Measurements from ENCODE around the gene TTR. TPM values are rescaled to one million over a fixed set of nuclear protein-coding genes. Genes with fewer than 3 reads are reported as not detected.

The TTR gene
- total RNA-seq, result not detected

DNA sequence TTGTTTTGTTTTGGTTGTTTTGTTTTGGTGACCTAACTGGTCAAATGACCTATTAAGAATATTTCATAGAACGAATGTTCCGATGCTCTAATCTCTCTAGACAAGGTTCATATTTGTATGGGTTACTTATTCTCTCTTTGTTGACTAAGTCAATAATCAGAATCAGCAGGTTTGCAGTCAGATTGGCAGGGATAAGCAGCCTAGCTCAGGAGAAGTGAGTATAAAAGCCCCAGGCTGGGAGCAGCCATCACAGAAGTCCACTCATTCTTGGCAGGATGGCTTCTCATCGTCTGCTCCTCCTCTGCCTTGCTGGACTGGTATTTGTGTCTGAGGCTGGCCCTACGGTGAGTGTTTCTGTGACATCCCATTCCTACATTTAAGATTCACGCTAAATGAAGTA lies at the start of gene TTR:
TTR (plus strand) TSS at position 250 of the 400 bp plus-strand sequence; CDS start at position 276, 26 bp downstream.
- no peak for ATAC-seq
- Mint-ChIP-seq H3K27ac (no peak within 1 kb of the TSS), H3K36me3 (peaks cover 0 to 6% of the 10 kb centered on the region in 2 donors), H3K9me3 (no peaks in the 10 kb centered on the region)
- DNase-seq (ENCODE audit: low spot score in 2 of 2), result no peak

DNA sequence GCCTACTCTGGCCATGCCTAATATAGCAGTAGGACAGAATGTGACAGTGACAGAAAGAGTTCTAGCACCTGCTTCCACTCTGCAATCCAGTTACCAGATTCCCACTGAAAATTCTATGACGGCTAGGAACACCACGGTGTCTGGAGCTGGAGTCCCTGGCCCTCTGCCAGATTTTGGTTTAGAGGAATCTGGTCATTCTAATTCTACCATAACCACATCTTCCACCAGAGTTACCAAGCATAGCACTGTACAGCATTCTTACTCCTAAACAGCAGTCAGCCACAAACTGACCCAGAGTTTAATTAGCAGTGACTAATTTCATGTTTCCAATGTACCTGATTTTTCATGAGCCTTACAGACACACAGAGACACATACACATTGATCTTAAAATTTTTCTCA lies 45.2 kb upstream of the TTR start:
- Mint-ChIP-seq H3K9me3 (no peaks in the 10 kb centered on the region), H3K27ac (no peak overlapping the region), H3K36me3 (no peaks in the 10 kb centered on the region)
- no peak for DNase-seq (ENCODE audit: low spot score in 2 of 2)
- no peak for ATAC-seq

GRCh38 chr18:31548853-31549252 lies 42.8 kb upstream of the TTR start:
- no peaks in the 10 kb centered on the region for H3K36me3 Mint-ChIP-seq
- H3K9me3 Mint-ChIP-seq, result no peaks in the 10 kb centered on the region
- ATAC-seq, result no peak
- H3K27ac Mint-ChIP-seq, result no peak overlapping the region
- no peak for DNase-seq (ENCODE audit: low spot score in 2 of 2)

DNA sequence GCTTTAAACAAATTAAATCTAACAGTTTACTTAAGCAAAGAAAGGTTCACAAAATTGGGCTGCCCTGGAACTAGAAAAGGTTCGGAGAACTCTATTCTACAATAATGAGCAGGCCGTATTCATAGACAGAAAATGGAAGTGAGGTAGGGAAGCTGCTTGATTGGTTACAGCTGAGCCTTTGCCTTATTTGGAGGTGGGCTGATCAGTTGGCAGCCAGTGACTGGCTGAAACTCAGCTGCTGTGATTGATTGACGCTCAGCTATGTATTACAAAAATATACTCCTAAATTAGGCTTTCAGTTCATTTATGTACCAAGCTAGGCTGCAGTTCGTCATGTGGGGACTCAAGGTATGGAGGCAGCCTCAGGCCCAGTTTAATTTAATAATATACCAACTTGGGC lies 42.3 kb upstream of the TTR start:
- no peak for ATAC-seq
- H3K9me3 Mint-ChIP-seq, result no peaks in the 10 kb centered on the region
- DNase-seq (ENCODE audit: low spot score in 2 of 2), result no peak
- no peak overlapping the region for H3K27ac Mint-ChIP-seq
- H3K36me3 Mint-ChIP-seq, result no peaks in the 10 kb centered on the region

- H3K9me3 Mint-ChIP-seq, result no peaks in the 10 kb centered on the region
- no peak for DNase-seq (ENCODE audit: low spot score in 2 of 2)
- no peaks in the 10 kb centered on the region for H3K36me3 Mint-ChIP-seq
- no peak for ATAC-seq
- H3K27ac Mint-ChIP-seq, result no peak overlapping the region
Measured at GRCh38 chr18:31551883-31552282, 39.8 kb upstream of the TTR start.

GRCh38 chr18:31553800-31554199 lies 37.9 kb upstream of the TTR start:
- no peak for ATAC-seq
- H3K9me3 Mint-ChIP-seq, result no peaks in the 10 kb centered on the region
- H3K27ac Mint-ChIP-seq, result no peak overlapping the region
- DNase-seq (ENCODE audit: low spot score in 2 of 2), result no peak
- H3K36me3 Mint-ChIP-seq, result no peaks in the 10 kb centered on the region

- Mint-ChIP-seq H3K36me3 (no peaks in the 10 kb centered on the region), H3K27ac (no peak overlapping the region), H3K9me3 (no peaks in the 10 kb centered on the region)
- ATAC-seq, result no peak
- DNase-seq (ENCODE audit: low spot score in 2 of 2), result no peak
Measured at GRCh38 chr18:31554776-31555175, 36.9 kb upstream of the TTR start.

GRCh38 chr18:31555971-31556747 lies 35.5 kb upstream of the TTR start:
- Mint-ChIP-seq H3K9me3 (no peaks in the 10 kb centered on the region), H3K36me3 (no peaks in the 10 kb centered on the region), H3K27ac (no peak overlapping the region)
- DNase-seq (ENCODE audit: low spot score in 2 of 2) (peak in 1 of 2 donors; percentile 42), ATAC-seq (peak in 1 of 2 donors; percentile 58)

- no peak for ATAC-seq
- Mint-ChIP-seq H3K9me3 (no peaks in the 10 kb centered on the region), H3K36me3 (no peaks in the 10 kb centered on the region), H3K27ac (no peak overlapping the region)
- no peak for DNase-seq (ENCODE audit: low spot score in 2 of 2)
Measured at GRCh38 chr18:31557446-31557845, 34.2 kb upstream of the TTR start.

- no peaks in the 10 kb centered on the region for H3K36me3 Mint-ChIP-seq
- no peaks in the 10 kb centered on the region for H3K9me3 Mint-ChIP-seq
- no peak overlapping the region for H3K27ac Mint-ChIP-seq
- no peak for DNase-seq (ENCODE audit: low spot score in 2 of 2)
- no peak for ATAC-seq
Measured at GRCh38 chr18:31558567-31558966, 33.1 kb upstream of the TTR start.

DNA sequence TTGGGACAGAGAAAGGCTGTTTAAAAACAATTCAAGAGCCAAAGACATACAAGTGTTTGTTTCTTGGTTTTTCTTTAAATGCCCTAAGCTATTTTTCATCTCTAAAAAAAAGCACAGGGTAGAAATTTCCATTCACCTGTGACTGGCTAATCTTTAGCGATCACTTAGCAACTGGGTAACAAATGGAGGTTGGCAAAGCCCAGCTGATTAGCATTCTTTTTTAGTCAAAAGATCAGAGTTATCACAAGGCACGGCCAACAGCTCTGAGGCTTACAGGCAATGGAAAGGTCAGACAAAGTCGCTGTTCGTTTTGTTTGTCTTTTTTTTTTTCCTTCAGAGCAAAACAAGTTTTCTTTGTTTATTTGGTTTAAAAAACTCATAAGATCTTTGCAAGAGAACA lies 29.0 kb upstream of the TTR start:
- no peaks in the 10 kb centered on the region for H3K36me3 Mint-ChIP-seq
- DNase-seq (ENCODE audit: low spot score in 2 of 2) (no peak), ATAC-seq (no peak)
- no peaks in the 10 kb centered on the region for H3K9me3 Mint-ChIP-seq
- no peak overlapping the region for H3K27ac Mint-ChIP-seq

DNA sequence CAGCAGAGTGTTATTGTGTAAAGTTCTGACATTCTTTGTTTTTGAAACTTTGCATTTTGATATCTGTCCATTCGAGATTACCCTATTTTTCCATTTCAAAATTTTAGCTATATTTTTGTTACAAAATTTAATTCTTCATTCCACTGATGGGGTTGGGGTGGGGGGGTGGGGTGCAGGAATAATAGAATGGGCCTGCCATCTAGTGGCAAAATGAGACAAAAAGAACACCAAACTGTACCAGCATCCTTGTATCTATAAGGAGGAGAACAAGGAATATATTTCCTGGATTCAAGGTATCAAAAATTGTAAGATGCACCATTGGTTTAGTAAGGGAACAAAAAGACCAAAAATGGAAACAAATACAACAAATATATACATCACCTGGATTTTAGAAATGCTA lies 27.9 kb upstream of the TTR start:
- Mint-ChIP-seq H3K27ac (no peak overlapping the region), H3K36me3 (no peaks in the 10 kb centered on the region), H3K9me3 (no peaks in the 10 kb centered on the region)
- no peak for ATAC-seq
- no peak for DNase-seq (ENCODE audit: low spot score in 2 of 2)

GRCh38 chr18:31565345-31565744 lies 26.3 kb upstream of the TTR start:
- no peak overlapping the region for H3K27ac Mint-ChIP-seq
- DNase-seq (ENCODE audit: low spot score in 2 of 2) (no peak), ATAC-seq (no peak)
- no peaks in the 10 kb centered on the region for H3K36me3 Mint-ChIP-seq
- no peaks in the 10 kb centered on the region for H3K9me3 Mint-ChIP-seq

DNA sequence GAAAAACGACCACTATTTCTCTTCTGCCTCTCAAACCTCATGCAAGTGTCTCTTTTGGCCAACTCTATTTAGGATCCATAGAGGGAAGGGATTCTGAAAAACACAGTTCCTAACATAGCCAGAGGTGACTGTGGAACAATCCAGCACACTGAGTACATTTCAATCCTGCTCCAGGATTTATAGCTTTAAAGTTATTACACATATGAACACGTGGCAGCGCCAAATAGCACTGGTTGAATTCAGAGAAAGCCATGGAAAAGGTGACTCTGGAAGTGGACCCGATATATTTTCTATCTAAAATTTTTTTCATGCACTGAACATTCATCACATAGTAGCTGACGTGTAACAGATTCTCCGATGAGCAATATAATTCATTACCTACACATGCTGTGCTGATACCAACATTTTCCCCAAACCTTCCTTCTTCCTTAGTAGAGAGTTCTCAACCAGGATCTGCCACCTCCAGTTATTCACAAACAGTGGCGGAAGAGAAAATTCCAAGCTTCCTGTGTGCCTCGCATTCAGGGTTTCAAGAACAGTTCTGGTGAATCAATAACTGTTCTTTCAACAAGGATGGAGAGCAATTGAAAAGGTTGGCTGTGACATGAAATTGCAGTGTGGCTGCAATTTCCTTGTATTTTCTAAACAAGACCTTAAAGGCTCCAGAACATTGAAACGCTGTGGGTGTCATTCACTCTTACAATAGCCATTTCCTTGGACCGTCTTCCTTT lies 25.7 kb upstream of the TTR start:
- no peaks in the 10 kb centered on the region for H3K9me3 Mint-ChIP-seq
- no peaks in the 10 kb centered on the region for H3K36me3 Mint-ChIP-seq
- ATAC-seq (no peak), DNase-seq (ENCODE audit: low spot score in 2 of 2) (no peak)
- H3K27ac Mint-ChIP-seq, result no peak overlapping the region

DNA sequence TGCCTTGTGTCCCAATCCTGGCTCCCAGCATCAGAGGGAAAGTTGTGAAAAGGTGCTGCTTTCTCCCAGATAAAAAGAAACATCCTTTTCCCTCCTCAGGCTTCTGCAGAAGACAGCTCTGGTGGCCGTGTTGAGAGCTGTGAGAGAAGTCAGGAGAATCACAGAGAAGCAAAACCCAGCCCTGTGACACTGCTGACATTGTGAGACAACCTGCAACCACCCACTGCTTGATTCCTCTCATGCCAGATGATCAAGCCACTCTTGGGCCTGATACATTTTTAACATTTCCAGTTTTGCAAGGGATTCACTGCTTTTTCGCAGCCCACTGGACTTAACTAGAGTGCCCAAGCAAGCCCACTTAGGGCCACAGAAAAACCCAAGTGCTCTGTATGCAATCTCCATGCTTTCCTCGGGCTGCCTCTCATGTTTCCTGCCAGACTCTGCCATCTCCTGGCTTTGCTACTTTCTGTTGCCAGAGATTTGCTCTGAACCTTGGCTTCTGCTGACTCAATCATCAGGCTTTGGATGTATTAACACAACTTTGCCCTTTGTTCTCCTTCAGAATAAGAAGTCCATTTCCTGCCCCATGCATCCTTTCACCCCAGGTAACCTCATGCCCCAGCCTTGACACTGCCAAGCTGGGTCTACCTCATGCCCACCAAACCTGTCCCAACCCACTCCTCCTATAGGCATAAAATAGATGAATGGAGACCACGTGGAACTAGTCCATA lies 24.9 kb upstream of the TTR start:
- ATAC-seq, result no peak
- H3K9me3 Mint-ChIP-seq, result no peaks in the 10 kb centered on the region
- no peak for DNase-seq (ENCODE audit: low spot score in 2 of 2)
- no peaks in the 10 kb centered on the region for H3K36me3 Mint-ChIP-seq
- no peak overlapping the region for H3K27ac Mint-ChIP-seq

- Mint-ChIP-seq H3K27ac (no peak overlapping the region), H3K36me3 (no peaks in the 10 kb centered on the region), H3K9me3 (no peaks in the 10 kb centered on the region)
- no peak for DNase-seq (ENCODE audit: low spot score in 2 of 2)
- no peak for ATAC-seq
Measured at GRCh38 chr18:31572368-31572767, 19.3 kb upstream of the TTR start.

DNA sequence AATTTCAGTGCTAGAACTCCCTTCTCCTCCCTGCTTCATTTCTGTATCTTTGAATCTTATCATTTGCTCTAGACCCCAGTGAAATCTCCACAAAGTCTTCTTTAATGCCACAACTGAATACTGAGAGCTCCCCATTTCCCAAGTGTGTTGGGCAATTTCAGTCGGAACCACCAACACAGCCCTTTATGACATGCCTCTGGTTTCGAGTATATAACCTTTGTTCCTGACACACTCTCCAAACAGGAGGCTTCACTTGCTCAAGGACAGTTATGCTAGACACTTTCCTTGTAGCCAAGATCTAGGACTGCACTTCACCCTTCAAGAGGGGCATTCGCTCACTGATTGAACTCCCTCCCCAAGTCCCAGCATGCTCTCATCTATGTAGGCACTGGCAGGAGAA lies 18.6 kb upstream of the TTR start:
- DNase-seq (ENCODE audit: low spot score in 2 of 2), result no peak
- ATAC-seq, result no peak
- Mint-ChIP-seq H3K27ac (no peak overlapping the region), H3K9me3 (no peaks in the 10 kb centered on the region), H3K36me3 (no peaks in the 10 kb centered on the region)

Data from activated naive CD4-positive, alpha-beta T cell treated with anti-CD3 and anti-CD28 coated beads, Interleukin-2, amount 50 U/mL, for 72 hours (primary cell).